ENCODE results near the gene CMA1.
"Not testable (repeated sequence)": the region's sequence is repeated elsewhere in the genome, so short reads cannot be mapped to it uniquely, and the experiment has no call there.

CMA1 gene

GRCh38 chr14:24508155-24508840 lies at the start of gene CMA1:
TSS of gene CMA1 (minus strand) at chr14:24508265. CDS start at chr14:24508235, 30 bp downstream.
- no peak for DNase-seq (ENCODE audit: low spot score)

- no peak for DNase-seq (ENCODE audit: low spot score)
Observed at GRCh38 chr14:24556756-24557155, 48.7 kb upstream of the CMA1 start.

GRCh38 chr14:24549064-24549463 lies 41.0 kb upstream of the CMA1 start:
- not testable (repeated sequence) for DNase-seq (ENCODE audit: low spot score)

GRCh38 chr14:24542346-24542936 lies 34.4 kb upstream of the CMA1 start:
- no peak for DNase-seq (ENCODE audit: low spot score)

- no peak for DNase-seq (ENCODE audit: low spot score)
Observed at GRCh38 chr14:24535737-24536136, 27.7 kb upstream of the CMA1 start.

- no peak for DNase-seq (ENCODE audit: low spot score)
Observed at GRCh38 chr14:24534286-24534685, 26.2 kb upstream of the CMA1 start.

GRCh38 chr14:24525877-24526620 lies 18.0 kb upstream of the CMA1 start:
- DNase-seq (ENCODE audit: low spot score): not testable (repeated sequence)

- no peak for DNase-seq (ENCODE audit: low spot score)
Observed at GRCh38 chr14:24518851-24519250, 10.8 kb upstream of the CMA1 start.

GRCh38 chr14:24514209-24514608 lies 6.1 kb upstream of the CMA1 start:
- no peak for DNase-seq (ENCODE audit: low spot score)

GRCh38 chr14:24513009-24513408 lies 4.9 kb upstream of the CMA1 start:
- no peak for DNase-seq (ENCODE audit: low spot score)

GRCh38 chr14:24506443-24506842 lies 1.6 kb downstream of the CMA1 start:
- no peak for DNase-seq (ENCODE audit: low spot score)

GRCh38 chr14:24504425-24504950 lies 3.6 kb downstream of the CMA1 start:
- no peak for DNase-seq (ENCODE audit: low spot score)

- DNase-seq (ENCODE audit: low spot score): not testable (repeated sequence)
Observed at GRCh38 chr14:24491586-24492408, 16.3 kb downstream of the CMA1 start.

GRCh38 chr14:24483604-24484252 lies 24.3 kb downstream of the CMA1 start:
- no peak for DNase-seq (ENCODE audit: low spot score)

- not testable (repeated sequence) for DNase-seq (ENCODE audit: low spot score)
Observed at GRCh38 chr14:24482699-24483303, 25.3 kb downstream of the CMA1 start.

- DNase-seq (ENCODE audit: low spot score): peak; percentile 82
Observed at GRCh38 chr14:24481622-24482324, 26.3 kb downstream of the CMA1 start.

- DNase-seq (ENCODE audit: low spot score): not testable (repeated sequence)
Observed at GRCh38 chr14:24479999-24480398, 28.1 kb downstream of the CMA1 start.

- DNase-seq (ENCODE audit: low spot score): no peak
Observed at GRCh38 chr14:24475261-24475660, 32.8 kb downstream of the CMA1 start.

- DNase-seq (ENCODE audit: low spot score): no peak
Observed at GRCh38 chr14:24473211-24473610, 34.9 kb downstream of the CMA1 start.

GRCh38 chr14:24470450-24470849 lies 37.6 kb downstream of the CMA1 start:
- DNase-seq (ENCODE audit: low spot score): not testable (repeated sequence)

Data from HuH-7.5 (cell line).